Midbrain (tissue), 1 donor: ENCODE measurements around the gene FNDC3A.
A peak's percentile ranks its signal among the peaks of the same experiment; 100 is the strongest.
"Not testable (repeated sequence)": the region's sequence is repeated elsewhere in the genome, so short reads cannot be mapped to it uniquely, and the experiment has no call there.

Source experiments
- DNase-seq: peaks from one replicate; lab custom pipeline; 2025; lab: John Stamatoyannopoulos, UW

Gene FNDC3A

DNA sequence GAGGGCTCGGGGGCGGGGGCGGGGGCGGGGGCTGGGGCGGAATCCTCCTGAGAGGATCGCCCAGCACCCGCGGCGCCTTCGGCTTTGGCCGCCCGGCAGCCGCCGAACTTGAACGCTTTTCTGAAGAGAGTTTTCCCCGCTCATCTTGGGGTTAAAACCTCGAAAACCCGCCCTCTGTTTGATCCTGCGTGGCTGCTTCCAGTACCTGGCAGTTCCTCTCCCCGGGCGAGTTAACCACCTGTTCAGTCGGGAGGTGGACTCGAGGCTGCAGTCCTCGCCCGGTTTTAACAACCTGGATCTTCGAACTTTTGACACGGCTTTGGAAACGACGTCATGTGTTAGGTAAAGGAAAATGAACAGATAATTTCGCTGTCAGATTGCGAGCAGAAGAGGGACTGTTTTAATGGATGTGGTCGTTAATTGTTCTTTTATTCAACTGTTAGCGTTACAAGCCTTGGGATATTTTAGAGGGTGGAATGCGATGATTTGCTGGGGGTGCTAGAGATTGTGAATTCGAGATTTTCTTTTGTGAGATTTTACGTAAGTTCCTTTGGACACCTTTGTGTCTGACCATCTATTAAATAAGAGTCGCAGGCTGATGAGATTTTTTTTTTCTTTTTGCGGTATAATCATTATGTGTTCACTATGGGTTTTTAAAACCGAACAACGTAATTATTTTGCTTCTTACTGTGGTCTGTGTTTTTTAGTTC is 1.0 kb downstream of the FNDC3A start:
- no peak for DNase-seq

- peak; percentile 36 for DNase-seq
Measured at GRCh38 chr13:48977286-48977625, 1.5 kb downstream of the FNDC3A start.

- DNase-seq = no peak
Measured at GRCh38 chr13:48977973-48978372, 2.3 kb downstream of the FNDC3A start.

DNA sequence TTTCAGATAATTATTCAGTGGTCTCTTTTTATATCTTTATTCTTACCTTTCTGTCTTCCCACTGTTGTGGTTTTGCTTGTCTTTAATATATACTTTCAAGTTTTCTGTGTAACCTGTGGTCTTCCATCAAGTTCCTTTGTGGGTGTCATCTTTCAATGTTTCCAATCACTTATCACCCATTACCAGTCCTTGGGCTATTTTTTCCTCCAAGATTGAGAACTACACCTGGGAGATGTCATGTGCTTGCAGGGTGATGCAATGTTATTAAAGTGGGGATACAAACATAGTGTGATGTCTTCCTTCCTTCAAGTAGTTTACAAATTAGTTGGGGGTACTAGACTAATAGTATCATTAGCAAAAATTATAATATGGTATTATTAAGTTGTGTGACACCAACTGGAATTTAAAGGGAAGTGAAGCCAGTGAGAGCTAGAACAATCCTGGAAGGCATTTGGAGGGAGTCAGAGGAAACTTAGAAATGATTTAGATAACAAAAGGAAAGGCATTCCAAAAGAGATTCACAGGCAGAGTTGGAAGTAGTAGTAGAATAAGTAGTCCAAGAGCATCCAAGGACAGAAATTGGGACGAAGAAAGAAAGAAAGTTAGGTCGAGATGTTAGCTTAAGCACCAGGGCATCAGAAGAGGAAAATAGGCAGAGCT is 3.4 kb downstream of the FNDC3A start:
- DNase-seq = no peak

DNA sequence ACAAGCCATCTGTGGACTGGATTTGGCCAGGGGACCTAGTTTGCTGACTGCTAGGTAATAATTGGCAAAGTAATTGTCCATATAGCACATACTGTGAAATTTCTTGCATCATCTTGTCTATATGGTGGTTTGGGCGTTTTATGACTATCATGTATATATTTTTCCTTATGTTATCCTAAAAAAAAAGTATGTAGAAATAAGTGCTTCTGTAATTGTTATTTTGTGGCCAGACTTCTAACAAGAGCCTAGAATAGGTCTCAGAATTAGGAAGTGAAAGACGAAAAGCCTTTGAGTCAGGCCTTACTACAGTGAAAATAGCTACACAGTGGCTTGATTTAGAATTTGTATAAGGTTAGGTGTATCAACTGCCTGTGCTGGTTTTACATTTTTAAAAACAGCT is 4.2 kb downstream of the FNDC3A start:
- DNase-seq = no peak

DNA sequence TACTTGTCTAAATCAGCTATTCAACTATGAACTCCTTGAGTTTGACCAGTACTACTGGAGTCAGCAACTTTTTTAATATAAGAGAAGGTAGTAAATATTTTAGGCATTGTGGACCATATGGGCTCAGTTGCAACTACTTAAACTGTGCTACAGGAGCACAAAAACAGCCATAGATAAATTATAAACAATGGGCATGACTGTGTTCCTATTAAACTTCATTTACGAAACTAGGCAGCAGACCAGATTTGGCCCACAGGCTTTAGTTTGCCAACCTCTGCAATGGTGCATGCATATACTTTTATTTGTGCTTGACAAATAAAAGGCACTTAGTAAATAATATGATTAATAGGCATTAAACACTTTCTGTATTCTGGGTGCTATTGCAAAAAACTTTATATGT is 7.6 kb downstream of the FNDC3A start:
- DNase-seq = no peak

- DNase-seq = no peak
Measured at GRCh38 chr13:48985756-48986155, 10.0 kb downstream of the FNDC3A start.

GRCh38 chr13:48990900-48991299 is 15.2 kb downstream of the FNDC3A start:
- DNase-seq = no peak

- no peak for DNase-seq
Measured at GRCh38 chr13:48993150-48993549, 17.4 kb downstream of the FNDC3A start.

- DNase-seq = no peak
Measured at GRCh38 chr13:48994706-48995105, 19.0 kb downstream of the FNDC3A start.

GRCh38 chr13:48998641-48999292 is 23.1 kb downstream of the FNDC3A start:
- DNase-seq = no peak

- DNase-seq = no peak
Measured at GRCh38 chr13:49000247-49000646, 24.5 kb downstream of the FNDC3A start.

GRCh38 chr13:49018986-49019635 is 43.4 kb downstream of the FNDC3A start:
- DNase-seq = not testable (repeated sequence)

DNA sequence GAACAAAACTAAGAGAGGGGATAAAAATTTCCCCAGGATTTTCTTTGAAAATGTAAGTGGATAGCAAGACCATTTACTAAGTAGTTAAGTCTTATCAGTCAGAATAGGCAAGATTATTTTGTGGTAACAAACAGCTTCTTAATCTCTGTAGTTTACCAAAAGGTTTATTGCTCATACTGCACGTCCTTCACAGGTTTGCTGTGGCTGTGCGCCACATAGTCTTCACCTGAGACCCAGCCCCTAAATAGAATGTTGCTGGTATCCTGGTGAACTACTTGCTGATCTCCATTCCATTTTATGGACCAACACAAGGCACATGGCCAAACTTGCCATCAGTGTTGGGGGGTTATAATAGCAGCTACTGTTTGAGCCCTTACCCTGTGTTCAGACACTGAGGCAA is 44.6 kb downstream of the FNDC3A start:
- no peak for DNase-seq

GRCh38 chr13:49020940-49021553 is 45.3 kb downstream of the FNDC3A start:
- DNase-seq = no peak

DNA sequence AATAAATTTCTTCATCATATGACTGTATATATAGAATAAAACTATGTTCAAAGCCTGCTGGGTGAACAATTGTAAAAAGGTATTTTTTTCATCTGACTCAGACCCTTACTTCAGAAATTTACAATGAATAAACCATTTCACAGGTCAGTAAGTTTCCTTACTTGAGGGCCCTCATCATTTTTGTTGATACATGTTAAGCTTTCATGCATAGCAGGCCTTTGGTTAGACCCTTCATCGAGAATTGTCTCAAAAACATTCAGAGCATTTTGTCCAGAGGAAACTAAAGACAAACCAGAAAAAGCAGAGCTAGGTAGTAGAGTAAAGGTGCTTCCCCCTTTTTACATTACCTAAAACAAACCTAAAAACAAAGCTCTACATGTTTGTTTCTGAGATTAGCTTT is 46.2 kb downstream of the FNDC3A start:
- no peak for DNase-seq

GRCh38 chr13:49022472-49023144 is 46.9 kb downstream of the FNDC3A start:
- DNase-seq = no peak

- no peak for DNase-seq
Measured at GRCh38 chr13:49023431-49023830, 47.7 kb downstream of the FNDC3A start.

DNA sequence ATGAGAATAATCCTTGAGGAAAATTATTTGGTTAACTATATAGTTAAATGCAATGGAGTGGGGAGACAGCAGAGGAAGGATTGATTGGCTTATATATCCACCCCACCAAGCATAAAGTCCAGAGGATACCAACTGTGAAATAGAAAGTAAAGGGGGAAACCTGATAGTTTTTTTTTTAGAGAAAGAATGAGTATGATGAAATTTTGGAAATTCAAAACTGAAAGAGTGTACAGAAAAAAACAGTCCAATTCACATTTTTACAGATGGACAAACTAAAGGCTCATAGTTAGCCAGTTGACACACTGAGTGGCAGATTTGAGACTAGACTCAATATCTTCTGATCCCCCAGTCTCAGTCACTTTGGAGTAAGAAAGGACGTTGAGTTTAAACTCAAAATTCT is 51.1 kb downstream of the FNDC3A start:
- DNase-seq = no peak

DNA sequence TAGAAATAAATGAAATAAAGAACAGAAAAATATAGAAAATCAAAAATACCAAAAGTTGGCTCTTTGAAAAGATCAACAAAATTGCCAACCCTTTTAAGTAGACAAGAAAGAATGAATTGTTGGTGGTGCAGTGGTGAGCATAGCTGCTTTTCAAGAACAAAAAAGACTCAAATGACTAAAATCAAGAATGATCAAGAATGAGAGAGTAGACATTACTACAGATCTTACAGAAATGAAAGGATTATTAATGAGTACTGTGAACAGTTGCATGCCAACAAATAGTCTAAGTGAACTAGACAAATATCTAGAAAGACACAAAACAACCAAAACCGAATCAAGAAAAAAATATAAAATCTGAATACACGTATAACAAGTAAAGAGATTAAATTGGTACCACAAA is 53.9 kb downstream of the FNDC3A start:
- no peak for DNase-seq

GRCh38 chr13:49030213-49030612 is 54.5 kb downstream of the FNDC3A start:
- no peak for DNase-seq

GRCh38 chr13:49040872-49041271 is 65.2 kb downstream of the FNDC3A start:
- no peak for DNase-seq
